ENCODE measurements around the gene AGBL5. TPM values are rescaled to one million over a fixed set of nuclear protein-coding genes. Genes with fewer than 3 reads are reported as not detected.

The AGBL5 gene
- total and polyA plus RNA-seq, 2 of the 13 experiments (the other 11 are each of a cell fraction or from before 2014, with no cell fraction given) = 55.9 to 73.3 TPM

- TF ChIP-seq ZNF274 (CRISPR knock-in tag; IDR thresholded peaks at IDR 0.05) (peak; percentile 63; the same call in 1 of the 2 replicates), NFAT5 (CRISPR knock-in tag; IDR thresholded peaks at IDR 0.05) (no peak; the same call in none of the 2 replicates), MAFG (CRISPR knock-in tag; IDR thresholded peaks at IDR 0.05) (no peak), HDAC6 (IDR thresholded peaks at IDR 0.05; ENCODE audit: low read depth, low read length) (no peak), ZC3H13 (CRISPR knock-in tag; IDR thresholded peaks at IDR 0.05) (peak; percentile 88), ZNF841 (CRISPR knock-in tag; IDR thresholded peaks at IDR 0.05; ENCODE audit: borderline replicate concordance) (no peak), MIER3 (CRISPR knock-in tag; IDR thresholded peaks at IDR 0.05; ENCODE audit: borderline replicate concordance) (peak; percentile 98), SAFB2 (CRISPR knock-in tag; IDR thresholded peaks at IDR 0.05; ENCODE audit: borderline replicate concordance, low read depth) (no peak; the same call in 1 of the 2 replicates), TIGD3 (CRISPR knock-in tag; IDR thresholded peaks at IDR 0.05; ENCODE audit: borderline replicate concordance) (no peak; the same call in 1 of the 2 replicates), ZNF644 (CRISPR knock-in tag; IDR thresholded peaks at IDR 0.05; ENCODE audit: low read depth) (peak; percentile 88; the same call in 1 of the 2 replicates)
- TF ChIP-seq, protein P1, sequence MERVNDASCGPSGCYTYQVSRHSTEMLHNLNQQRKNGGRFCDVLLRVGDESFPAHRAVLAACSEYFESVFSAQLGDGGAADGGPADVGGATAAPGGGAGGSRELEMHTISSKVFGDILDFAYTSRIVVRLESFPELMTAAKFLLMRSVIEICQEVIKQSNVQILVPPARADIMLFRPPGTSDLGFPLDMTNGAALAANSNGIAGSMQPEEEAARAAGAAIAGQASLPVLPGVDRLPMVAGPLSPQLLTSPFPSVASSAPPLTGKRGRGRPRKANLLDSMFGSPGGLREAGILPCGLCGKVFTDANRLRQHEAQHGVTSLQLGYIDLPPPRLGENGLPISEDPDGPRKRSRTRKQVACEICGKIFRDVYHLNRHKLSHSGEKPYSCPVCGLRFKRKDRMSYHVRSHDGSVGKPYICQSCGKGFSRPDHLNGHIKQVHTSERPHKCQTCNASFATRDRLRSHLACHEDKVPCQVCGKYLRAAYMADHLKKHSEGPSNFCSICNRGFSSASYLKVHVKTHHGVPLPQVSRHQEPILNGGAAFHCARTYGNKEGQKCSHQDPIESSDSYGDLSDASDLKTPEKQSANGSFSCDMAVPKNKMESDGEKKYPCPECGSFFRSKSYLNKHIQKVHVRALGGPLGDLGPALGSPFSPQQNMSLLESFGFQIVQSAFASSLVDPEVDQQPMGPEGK (CRISPR knock-in tag; IDR thresholded peaks at IDR 0.05) = peak; percentile 91
- TF ChIP-seq, protein P2, sequence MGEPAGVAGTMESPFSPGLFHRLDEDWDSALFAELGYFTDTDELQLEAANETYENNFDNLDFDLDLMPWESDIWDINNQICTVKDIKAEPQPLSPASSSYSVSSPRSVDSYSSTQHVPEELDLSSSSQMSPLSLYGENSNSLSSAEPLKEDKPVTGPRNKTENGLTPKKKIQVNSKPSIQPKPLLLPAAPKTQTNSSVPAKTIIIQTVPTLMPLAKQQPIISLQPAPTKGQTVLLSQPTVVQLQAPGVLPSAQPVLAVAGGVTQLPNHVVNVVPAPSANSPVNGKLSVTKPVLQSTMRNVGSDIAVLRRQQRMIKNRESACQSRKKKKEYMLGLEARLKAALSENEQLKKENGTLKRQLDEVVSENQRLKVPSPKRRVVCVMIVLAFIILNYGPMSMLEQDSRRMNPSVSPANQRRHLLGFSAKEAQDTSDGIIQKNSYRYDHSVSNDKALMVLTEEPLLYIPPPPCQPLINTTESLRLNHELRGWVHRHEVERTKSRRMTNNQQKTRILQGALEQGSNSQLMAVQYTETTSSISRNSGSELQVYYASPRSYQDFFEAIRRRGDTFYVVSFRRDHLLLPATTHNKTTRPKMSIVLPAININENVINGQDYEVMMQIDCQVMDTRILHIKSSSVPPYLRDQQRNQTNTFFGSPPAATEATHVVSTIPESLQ (CRISPR knock-in tag; conservative IDR thresholded peaks at IDR 0.05) = no peak
- TF ChIP-seq, protein P3, sequence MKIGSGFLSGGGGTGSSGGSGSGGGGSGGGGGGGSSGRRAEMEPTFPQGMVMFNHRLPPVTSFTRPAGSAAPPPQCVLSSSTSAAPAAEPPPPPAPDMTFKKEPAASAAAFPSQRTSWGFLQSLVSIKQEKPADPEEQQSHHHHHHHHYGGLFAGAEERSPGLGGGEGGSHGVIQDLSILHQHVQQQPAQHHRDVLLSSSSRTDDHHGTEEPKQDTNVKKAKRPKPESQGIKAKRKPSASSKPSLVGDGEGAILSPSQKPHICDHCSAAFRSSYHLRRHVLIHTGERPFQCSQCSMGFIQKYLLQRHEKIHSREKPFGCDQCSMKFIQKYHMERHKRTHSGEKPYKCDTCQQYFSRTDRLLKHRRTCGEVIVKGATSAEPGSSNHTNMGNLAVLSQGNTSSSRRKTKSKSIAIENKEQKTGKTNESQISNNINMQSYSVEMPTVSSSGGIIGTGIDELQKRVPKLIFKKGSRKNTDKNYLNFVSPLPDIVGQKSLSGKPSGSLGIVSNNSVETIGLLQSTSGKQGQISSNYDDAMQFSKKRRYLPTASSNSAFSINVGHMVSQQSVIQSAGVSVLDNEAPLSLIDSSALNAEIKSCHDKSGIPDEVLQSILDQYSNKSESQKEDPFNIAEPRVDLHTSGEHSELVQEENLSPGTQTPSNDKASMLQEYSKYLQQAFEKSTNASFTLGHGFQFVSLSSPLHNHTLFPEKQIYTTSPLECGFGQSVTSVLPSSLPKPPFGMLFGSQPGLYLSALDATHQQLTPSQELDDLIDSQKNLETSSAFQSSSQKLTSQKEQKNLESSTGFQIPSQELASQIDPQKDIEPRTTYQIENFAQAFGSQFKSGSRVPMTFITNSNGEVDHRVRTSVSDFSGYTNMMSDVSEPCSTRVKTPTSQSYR (CRISPR knock-in tag; IDR thresholded peaks at IDR 0.05; ENCODE audit: borderline replicate concordance) = peak; percentile 93
Measured at GRCh38 chr2:27095745-27096651, 44.5 kb downstream of the AGBL5 start (continued).

All from HepG2 (cell line).